MG63 (cell line): ENCODE results near the gene FRMPD2. TPM values are rescaled to one million over a fixed set of nuclear protein-coding genes. Genes with fewer than 3 reads are reported as not detected.
A peak's percentile ranks its signal among the peaks of the same experiment; 100 is the strongest.
"Not testable (repeated sequence)": the region's sequence is repeated elsewhere in the genome, so short reads cannot be mapped to it uniquely, and the experiment has no call there.

Source experiments
- DNase-seq: peaks from one replicate; pipeline ENCODE4 v3.0.0-alpha.2; 2020
- H3K27me3 ChIP-seq: fragments of 250-450 bp; sonication (Bioruptor Pico); 2 replicates; pipeline ENCODE4 v1.5.1; 2020; ENCODE audit warnings: mild to moderate bottlenecking, moderate library complexity
- H3K36me3 ChIP-seq: fragments of 250-450 bp; sonication (Bioruptor Pico); 2 replicates; pipeline ENCODE4 v1.5.1; 2020; ENCODE audit warnings: mild to moderate bottlenecking, moderate library complexity
- H3K4me3 ChIP-seq: fragments of 250-450 bp; sonication (Bioruptor Pico); 2 replicates; pipeline ENCODE4 v1.5.1; 2020; ENCODE audit warnings: mild to moderate bottlenecking, moderate library complexity
- H3K9me3 ChIP-seq: fragments of 250-450 bp; sonication (Bioruptor Pico); 2 replicates; pipeline ENCODE4 v1.5.1; 2020; ENCODE audit warnings: mild to moderate bottlenecking, moderate library complexity
- total RNA-seq: library from RNA; depleted of rRNA; stranded (reverse); fragments of >200 nt; shearing (Covaris generic); gene quantifications from 2 replicates; pipeline ENCODE4 v1.2.3, GENCODE V29; 2014; ENCODE audit warnings: low replicate concordance

Gene FRMPD2
- total RNA-seq, 1 experiment from 2014 or later: 1.2 TPM

GRCh38 chr10:48296576-48297098 is 22.1 kb upstream of the FRMPD2 start:
- no peak overlapping the region for H3K4me3 ChIP-seq
- H3K27me3 ChIP-seq: no peaks in the 10 kb centered on the region
- H3K9me3 ChIP-seq: no peaks in the 10 kb centered on the region
- no peak for DNase-seq
- H3K36me3 ChIP-seq: no peaks in the 10 kb centered on the region

- H3K36me3 ChIP-seq: no peaks in the 10 kb centered on the region
- no peaks in the 10 kb centered on the region for H3K27me3 ChIP-seq
- no peaks in the 10 kb centered on the region for H3K9me3 ChIP-seq
- no peak overlapping the region for H3K4me3 ChIP-seq
- DNase-seq: no peak
Observed at GRCh38 chr10:48294431-48294830, 19.9 kb upstream of the FRMPD2 start.

GRCh38 chr10:48292616-48293015 is 18.1 kb upstream of the FRMPD2 start:
- no peak for DNase-seq
- H3K36me3 ChIP-seq: no peaks in the 10 kb centered on the region

GRCh38 chr10:48291190-48291589 is 16.7 kb upstream of the FRMPD2 start:
- DNase-seq: no peak
- no peaks in the 10 kb centered on the region for H3K27me3 ChIP-seq
- H3K4me3 ChIP-seq: no peak overlapping the region
- H3K36me3 ChIP-seq: no peaks in the 10 kb centered on the region
- no peaks in the 10 kb centered on the region for H3K9me3 ChIP-seq

More at GRCh38 chr10:48292616-48293015, 18.1 kb upstream of the FRMPD2 start:
- Histone ChIP-seq H3K4me3 (no peak overlapping the region), H3K27me3 (no peaks in the 10 kb centered on the region), H3K9me3 (no peaks in the 10 kb centered on the region)

- Histone ChIP-seq H3K36me3 (no peaks in the 10 kb centered on the region), H3K9me3 (no peaks in the 10 kb centered on the region), H3K27me3 (no peaks in the 10 kb centered on the region), H3K4me3 (no peak overlapping the region)
- no peak for DNase-seq
Observed at GRCh38 chr10:48290286-48290685, 15.8 kb upstream of the FRMPD2 start.

- DNase-seq: peak; percentile 18
- no peaks in the 10 kb centered on the region for H3K9me3 ChIP-seq
- no peaks in the 10 kb centered on the region for H3K27me3 ChIP-seq
- H3K4me3 ChIP-seq: no peak overlapping the region
- H3K36me3 ChIP-seq: no peaks in the 10 kb centered on the region
Observed at GRCh38 chr10:48289501-48290238, 15.2 kb upstream of the FRMPD2 start.

DNA sequence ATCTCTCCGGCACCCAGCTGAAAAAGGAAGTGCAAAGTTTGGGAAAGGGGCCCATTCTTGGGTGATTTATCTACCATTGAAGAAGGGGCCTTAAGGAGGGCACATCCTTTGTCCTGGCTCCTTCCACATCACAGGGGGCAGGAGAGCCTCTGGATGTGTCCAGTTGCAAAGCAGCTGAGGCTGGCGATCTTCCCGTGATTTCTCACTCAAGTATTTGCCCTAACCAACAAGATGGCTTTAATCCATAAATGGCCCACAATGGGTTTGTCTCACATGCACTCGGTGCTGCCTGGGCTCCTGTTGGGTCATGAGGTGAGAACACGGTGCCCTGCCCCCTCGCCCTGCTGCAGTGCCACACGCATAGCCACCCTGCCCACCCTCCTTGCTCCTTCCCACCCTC is 14.2 kb upstream of the FRMPD2 start:
- H3K4me3 ChIP-seq: no peak overlapping the region
- DNase-seq: peak; percentile 25

GRCh38 chr10:48287417-48288391 is 13.2 kb upstream of the FRMPD2 start:
- DNase-seq: no peak
- Histone ChIP-seq H3K36me3 (no peaks in the 10 kb centered on the region), H3K9me3 (no peaks in the 10 kb centered on the region), H3K27me3 (no peaks in the 10 kb centered on the region), H3K4me3 (no peak overlapping the region)

More for the DNA sequence above, 14.2 kb upstream of the FRMPD2 start:
- no peaks in the 10 kb centered on the region for H3K36me3 ChIP-seq
- H3K27me3 ChIP-seq: no peaks in the 10 kb centered on the region
- no peaks in the 10 kb centered on the region for H3K9me3 ChIP-seq

DNA sequence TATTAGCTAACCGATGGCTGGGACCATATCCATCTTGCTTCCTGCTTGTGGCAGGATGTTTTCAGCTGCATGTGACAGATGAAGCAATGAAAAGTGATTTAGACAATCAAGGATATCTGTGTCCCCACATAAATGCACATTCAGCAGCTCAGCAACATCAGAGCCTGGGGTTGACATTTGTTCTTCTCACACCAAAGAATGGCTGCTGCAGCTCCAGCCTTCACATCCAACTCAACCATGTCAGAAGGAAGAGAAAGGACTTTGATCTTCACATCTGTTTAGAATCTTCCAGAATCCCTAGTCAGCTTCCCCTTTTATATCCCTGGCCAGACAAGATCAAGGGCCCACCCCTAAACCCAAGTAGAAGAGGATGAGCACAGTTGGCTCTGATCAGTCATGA is 11.9 kb upstream of the FRMPD2 start:
- Histone ChIP-seq H3K27me3 (no peaks in the 10 kb centered on the region), H3K36me3 (no peaks in the 10 kb centered on the region), H3K9me3 (no peaks in the 10 kb centered on the region), H3K4me3 (no peak overlapping the region)
- no peak for DNase-seq

- no peaks in the 10 kb centered on the region for H3K9me3 ChIP-seq
- no peak overlapping the region for H3K4me3 ChIP-seq
- DNase-seq: no peak
- no peaks in the 10 kb centered on the region for H3K27me3 ChIP-seq
- no peaks in the 10 kb centered on the region for H3K36me3 ChIP-seq
Observed at GRCh38 chr10:48285710-48286109, 11.2 kb upstream of the FRMPD2 start.

DNA sequence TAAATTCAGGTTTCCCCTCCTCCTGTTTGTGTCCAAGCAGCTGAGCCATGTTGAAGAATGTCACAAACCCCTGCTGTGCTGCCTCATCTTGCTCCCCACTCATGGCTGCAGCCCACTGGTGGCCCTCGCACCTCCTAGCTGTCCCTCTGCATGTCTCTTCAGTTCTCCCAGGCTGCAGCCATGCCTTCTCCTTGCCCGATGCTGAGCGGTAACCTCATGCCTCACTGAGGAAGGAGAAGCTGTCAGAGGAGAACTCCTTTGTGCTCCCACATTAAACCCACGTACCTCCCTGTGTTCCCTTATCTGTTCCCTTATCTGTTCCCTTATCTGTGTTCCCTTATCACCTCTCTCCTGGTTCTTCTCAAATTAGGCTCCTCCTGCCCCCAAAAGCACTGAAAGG is 10.3 kb upstream of the FRMPD2 start:
- H3K9me3 ChIP-seq: no peaks in the 10 kb centered on the region

GRCh38 chr10:48284002-48284546 is 9.6 kb upstream of the FRMPD2 start:
- Histone ChIP-seq H3K27me3 (no peaks in the 10 kb centered on the region), H3K36me3 (no peaks in the 10 kb centered on the region)
- peak; percentile 8 for DNase-seq

More for the DNA sequence above, 10.3 kb upstream of the FRMPD2 start:
- no peak for DNase-seq
- no peak overlapping the region for H3K4me3 ChIP-seq
- no peaks in the 10 kb centered on the region for H3K27me3 ChIP-seq
- no peaks in the 10 kb centered on the region for H3K36me3 ChIP-seq

DNA sequence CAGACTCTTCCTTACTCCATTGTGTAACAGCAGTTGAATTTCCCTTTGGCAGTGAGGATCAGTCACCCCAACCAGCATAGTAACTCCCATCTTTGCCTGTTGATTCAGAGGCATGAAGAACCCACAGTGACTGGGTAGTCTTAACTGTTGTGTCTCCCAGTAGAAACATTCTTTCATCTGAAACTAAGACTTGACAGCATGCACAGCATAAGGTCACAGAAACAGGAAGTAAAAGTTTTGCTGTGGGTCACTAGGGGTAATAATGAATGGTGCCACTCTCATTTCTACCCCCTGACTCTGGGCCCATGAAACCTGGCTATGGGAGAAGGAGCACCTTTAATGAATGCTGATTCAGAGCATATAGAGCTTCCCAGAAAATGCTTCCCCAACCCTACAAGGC is 8.3 kb upstream of the FRMPD2 start:
- no peak for DNase-seq
- Histone ChIP-seq H3K4me3 (no peak overlapping the region), H3K36me3 (no peaks in the 10 kb centered on the region), H3K9me3 (no peaks in the 10 kb centered on the region), H3K27me3 (no peaks in the 10 kb centered on the region)

More at GRCh38 chr10:48284002-48284546, 9.6 kb upstream of the FRMPD2 start:
- H3K9me3 ChIP-seq: no peaks in the 10 kb centered on the region
- no peak overlapping the region for H3K4me3 ChIP-seq

DNA sequence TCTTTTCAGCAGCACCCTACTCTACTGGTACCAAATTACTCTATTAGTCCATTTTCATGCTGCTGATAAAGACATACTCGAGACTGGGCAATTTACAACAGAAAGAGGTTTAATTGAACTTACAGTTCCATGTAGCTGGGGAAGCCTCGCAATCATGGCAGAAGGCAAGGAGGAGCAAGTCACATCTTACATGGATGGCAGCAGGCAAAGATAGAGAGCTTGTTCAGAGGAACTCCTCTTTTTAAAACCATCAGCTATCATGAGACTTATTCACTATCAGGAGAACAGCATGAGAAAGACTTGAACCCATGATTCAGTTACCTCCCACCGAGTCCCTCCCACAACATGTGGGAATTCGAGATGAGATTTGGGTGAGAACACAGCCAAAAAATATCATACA is 7.2 kb upstream of the FRMPD2 start:
- DNase-seq: not testable (repeated sequence)

GRCh38 chr10:48279081-48279751 is 4.7 kb upstream of the FRMPD2 start:
- no peak for DNase-seq
- Histone ChIP-seq H3K4me3 (no peak overlapping the region), H3K27me3 (no peaks in the 10 kb centered on the region), H3K36me3 (no peaks in the 10 kb centered on the region), H3K9me3 (no peaks in the 10 kb centered on the region)

More for the DNA sequence above, 7.2 kb upstream of the FRMPD2 start:
- not testable (repeated sequence) for H3K27me3 ChIP-seq, H3K4me3 ChIP-seq, H3K36me3 ChIP-seq, H3K9me3 ChIP-seq

- Histone ChIP-seq H3K9me3 (no peaks in the 10 kb centered on the region), H3K4me3 (no peak overlapping the region), H3K27me3 (no peaks in the 10 kb centered on the region; the same call in 1 of the 2 replicates), H3K36me3 (no peaks in the 10 kb centered on the region)
- DNase-seq: no peak
Observed at GRCh38 chr10:48277093-48277492, 2.6 kb upstream of the FRMPD2 start.
